ENCODE results near the gene UBE2QL1.

GRCh38 chr5:6410421-6410820, 38.2 kb upstream of the UBE2QL1 start:
- TF ChIP-seq GATA3 (IDR thresholded peaks at IDR 0.05; ENCODE audit: low read depth, low read length), result no peak
- TF ChIP-seq GATA2 (IDR thresholded peaks at IDR 0.05; ENCODE audit: low read depth, low read length), result no peak

All from SH-SY5Y (cell line).